ENCODE measurements around the gene CCDC91.

CCDC91 gene

GRCh38 chr12:28331130-28331529 lies 140.9 kb downstream of the CCDC91 start:
- no peaks in the 10 kb centered on the region for H3K9me3 ChIP-seq (ENCODE audit: control insufficient read depth, insufficient read depth, low read depth, low read length)
- ChIA-PET CTCF (no interaction called here), POLR2A (no interaction called here)
- no peaks in the 10 kb centered on the region; the same call in 1 of the 2 replicates for H3K4me1 ChIP-seq (ENCODE audit: control insufficient read depth, insufficient read depth, low read length)
- no peaks in the 10 kb centered on the region for H3K36me3 ChIP-seq (ENCODE audit: control insufficient read depth in 2 of 2, insufficient read depth in 1 of 2, low read length in 2 of 2)
- H3K27ac ChIP-seq (ENCODE audit: extremely low read depth, low read depth, low read length) = no peak overlapping the region
- TF ChIP-seq ZNF248 (tag by site-specific recombination; IDR thresholded peaks at IDR 0.05) = no peak
- TF ChIP-seq MYNN (tag by site-specific recombination; IDR thresholded peaks at IDR 0.05; ENCODE audit: borderline replicate concordance) = no peak
- no peak for TF ChIP-seq ZNF354C (tag by site-specific recombination; IDR thresholded peaks at IDR 0.05; ENCODE audit: borderline replicate concordance, low read depth)
- TF ChIP-seq ZNF837 (tag by site-specific recombination; IDR thresholded peaks at IDR 0.05) = no peak
- TF ChIP-seq ZNF610 (tag by site-specific recombination; IDR thresholded peaks at IDR 0.05; ENCODE audit: borderline replicate concordance) = no peak
- TF ChIP-seq ZBTB8A (tag by site-specific recombination; IDR thresholded peaks at IDR 0.05) = no peak
- no peak for TF ChIP-seq ZNF335 (tag by site-specific recombination; conservative IDR thresholded peaks at IDR 0.05)
- TF ChIP-seq ZNF501 (tag by site-specific recombination; IDR thresholded peaks at IDR 0.05) = no peak
- no peak for TF ChIP-seq MZF1 (tag by site-specific recombination; IDR thresholded peaks at IDR 0.05; ENCODE audit: borderline replicate concordance)
- no peak for TF ChIP-seq ZNF148 (tag by site-specific recombination; IDR thresholded peaks at IDR 0.05; ENCODE audit: borderline replicate concordance)
- TF ChIP-seq, protein P1, sequence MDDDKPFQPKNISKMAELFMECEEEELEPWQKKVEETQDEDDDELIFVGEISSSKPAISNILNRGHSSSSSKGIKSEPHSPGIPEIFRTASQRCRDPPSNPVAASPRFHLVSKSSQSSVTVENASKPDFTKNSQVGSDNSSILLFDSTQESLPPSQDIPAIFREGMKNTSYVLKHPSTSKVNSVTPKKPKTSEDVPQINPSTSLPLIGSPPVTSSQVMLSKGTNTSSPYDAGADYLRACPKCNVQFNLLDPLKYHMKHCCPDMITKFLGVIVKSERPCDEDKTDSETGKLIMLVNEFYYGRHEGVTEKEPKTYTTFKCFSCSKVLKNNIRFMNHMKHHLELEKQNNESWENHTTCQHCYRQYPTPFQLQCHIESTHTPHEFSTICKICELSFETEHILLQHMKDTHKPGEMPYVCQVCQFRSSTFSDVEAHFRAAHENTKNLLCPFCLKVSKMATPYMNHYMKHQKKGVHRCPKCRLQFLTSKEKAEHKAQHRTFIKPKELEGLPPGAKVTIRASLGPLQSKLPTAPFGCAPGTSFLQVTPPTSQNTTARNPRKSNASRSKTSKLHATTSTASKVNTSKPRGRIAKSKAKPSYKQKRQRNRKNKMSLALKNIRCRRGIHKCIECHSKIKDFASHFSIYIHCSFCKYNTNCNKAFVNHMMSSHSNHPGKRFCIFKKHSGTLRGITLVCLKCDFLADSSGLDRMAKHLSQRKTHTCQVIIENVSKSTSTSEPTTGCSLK (tag by site-specific recombination; IDR thresholded peaks at IDR 0.05) = no peak
- no peak for TF ChIP-seq ZNF549 (tag by site-specific recombination; IDR thresholded peaks at IDR 0.05)
- no peak for TF ChIP-seq GLI4 (tag by site-specific recombination; IDR thresholded peaks at IDR 0.05)
- TF ChIP-seq ZFP69B (tag by site-specific recombination; IDR thresholded peaks at IDR 0.05) = no peak
- no peak for TF ChIP-seq GLIS1 (tag by site-specific recombination; IDR thresholded peaks at IDR 0.05)
- no peak for TF ChIP-seq ZNF416 (tag by site-specific recombination; IDR thresholded peaks at IDR 0.05)
- no peak for TF ChIP-seq ZNF112 (tag by site-specific recombination; IDR thresholded peaks at IDR 0.05)
- TF ChIP-seq SP7 (tag by site-specific recombination; IDR thresholded peaks at IDR 0.05) = no peak
- H3K4me3 ChIP-seq (ENCODE audit: low read depth, low read length) = no peak overlapping the region

GRCh38 chr12:28340261-28341045 lies 150.2 kb downstream of the CCDC91 start:
- Histone ChIP-seq H3K4me3 (ENCODE audit: low read depth, low read length) (no peak overlapping the region), H3K27ac (ENCODE audit: extremely low read depth, low read depth, low read length) (no peak overlapping the region), H3K4me1 (ENCODE audit: control insufficient read depth, insufficient read depth, low read length) (no peaks in the 10 kb centered on the region), H3K36me3 (ENCODE audit: control insufficient read depth in 2 of 2, insufficient read depth in 1 of 2, low read length in 2 of 2) (no peaks in the 10 kb centered on the region), H3K9me3 (ENCODE audit: control insufficient read depth, insufficient read depth, low read depth, low read length) (no peaks in the 10 kb centered on the region)
- CTCF ChIA-PET = no interaction called here
- POLR2A ChIA-PET = no interaction called here
- TF ChIP-seq ZSCAN30 (tag by site-specific recombination; IDR thresholded peaks at IDR 0.05) (no peak), ZFHX2 (tag by site-specific recombination; conservative IDR thresholded peaks at IDR 0.05) (0 out of 2 replicates have a peak, but pooled peaks have one; percentile 21), ZIC2 (tag by site-specific recombination; IDR thresholded peaks at IDR 0.05) (0 out of 2 replicates have a peak, but pooled peaks have one; percentile 13)

All from HEK293 (cell line).